Prostate gland (tissue), 2 donors: ENCODE data around the gene PSMF1. TPM values are rescaled to one million over a fixed set of nuclear protein-coding genes. Genes with fewer than 3 reads are reported as not detected.

Source experiments
- DNase-seq: peaks from one replicate; pipeline ENCODE4 v3.0.0-alpha.2; 2019; ENCODE audit warnings: low spot score
- H3K27ac ChIP-seq, 2 donors: fragments of 200-600 bp; sonication (generic); 2 replicates each; pipeline ENCODE4 v1.5.1; 2017 to 2019
- H3K27me3 ChIP-seq: fragments of 200-600 bp; sonication (generic); replicated peaks from 2 replicates; pipeline ENCODE4 v1.5.1; 2019; ENCODE audit not compliant: insufficient read depth
- H3K36me3 ChIP-seq, 2 donors: fragments of 200-600 bp; sonication (generic); 1 replicate in 1 of 2; 2 replicates in 1 of 2; pipeline versions ENCODE4 v1.5.1 to v1.8.1; 2017 to 2019
- H3K4me1 ChIP-seq: fragments of 200-600 bp; sonication (generic); replicated peaks from 2 replicates; pipeline ENCODE4 v1.5.1; 2019
- H3K4me3 ChIP-seq, 2 donors: fragments of 200-600 bp; sonication (generic); 2 replicates each; pipeline ENCODE4 v1.5.1; 2017 to 2019
- H3K9me3 ChIP-seq: fragments of 200-600 bp; sonication (generic); 2 replicates; pipeline ENCODE4 v1.5.1; 2017
- POLR2A ChIP-seq: fragments of 450-650 bp; IDR thresholded peaks from one replicate; pipeline ENCODE4 v1.6.1; 2016; ENCODE audit warnings: antibody characterized with exemption, mild to moderate bottlenecking
- POLR2AphosphoS5 ChIP-seq: sonication (generic); formaldehyde crosslinking; IDR thresholded peaks from one replicate; pipeline ENCODE4 v1.6.1; 2017; ENCODE audit warnings: antibody characterized with exemption
- WGBS: methylation state at CpG from one replicate; pipeline ENCODE4 v1.1.5; 2018; 5-methylcytosine and 5-hydroxymethylcytosine counted together
- intact Hi-C: fragments of 100-400 bp; cut with DNase I; formaldehyde crosslinking; loops from one replicate; pipeline ENCODE4 v1.14.2; 2022
- total RNA-seq, 2 donors: library from RNA; depleted of rRNA; stranded (reverse); fragments of >200 nt; gene quantifications; one replicate each; pipeline ENCODE4 v1.1.0, GENCODE V29; 2016
- TF ChIP-seq, protein P1 (sequence below), 4 experiments: fragments of 200-600 bp in 2 of 4; fragments of 450-650 bp in 2 of 4; sonication (generic) in 2 of 4; IDR thresholded peaks; 1 replicate in 3 of 4; 2 replicates in 1 of 4; pipeline ENCODE4 v1.5.1; 2016 to 2019; ENCODE audit warnings: antibody characterized with exemption in 4 of 4, mild to moderate bottlenecking in 2 of 4, moderate library complexity in 2 of 4

Gene PSMF1
- total RNA-seq, 2 donors from 2014 or later: 76.8 to 282 TPM

DNA sequence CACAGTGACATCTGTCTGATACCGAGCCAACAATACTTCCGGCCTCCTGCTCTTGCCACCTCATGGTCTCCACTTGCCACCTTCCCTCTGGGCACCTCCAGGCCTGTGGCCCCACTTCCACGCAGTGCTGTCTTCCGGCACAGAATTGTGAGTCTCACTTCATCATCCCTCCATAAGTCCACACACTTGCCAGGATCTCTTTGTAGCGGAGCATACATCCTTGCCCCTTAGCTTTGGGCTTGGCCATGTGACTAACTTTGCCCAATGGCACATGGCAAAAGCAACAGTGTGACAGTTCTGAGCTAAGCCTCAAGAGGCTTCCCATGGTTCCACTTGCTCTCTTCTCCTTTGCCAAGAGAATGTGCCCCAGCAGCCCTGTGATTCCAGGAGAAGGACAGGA, 80.3 kb downstream of the PSMF1 start:
- 86% methylated on average over 5 of the region's 5 CpGs for WGBS
- intact Hi-C loops: no loop called here
- no peak for DNase-seq
- Histone ChIP-seq H3K27ac (no peak overlapping the region), H3K27me3 (no peaks in the 10 kb centered on the region), H3K9me3 (no peaks in the 10 kb centered on the region), H3K36me3 (no peaks in the 10 kb centered on the region), H3K4me3 (no peak overlapping the region), H3K4me1 (no peaks in the 10 kb centered on the region)
- TF ChIP-seq POLR2A (no peak), POLR2AphosphoS5 (no peak)
- TF ChIP-seq, protein P1, sequence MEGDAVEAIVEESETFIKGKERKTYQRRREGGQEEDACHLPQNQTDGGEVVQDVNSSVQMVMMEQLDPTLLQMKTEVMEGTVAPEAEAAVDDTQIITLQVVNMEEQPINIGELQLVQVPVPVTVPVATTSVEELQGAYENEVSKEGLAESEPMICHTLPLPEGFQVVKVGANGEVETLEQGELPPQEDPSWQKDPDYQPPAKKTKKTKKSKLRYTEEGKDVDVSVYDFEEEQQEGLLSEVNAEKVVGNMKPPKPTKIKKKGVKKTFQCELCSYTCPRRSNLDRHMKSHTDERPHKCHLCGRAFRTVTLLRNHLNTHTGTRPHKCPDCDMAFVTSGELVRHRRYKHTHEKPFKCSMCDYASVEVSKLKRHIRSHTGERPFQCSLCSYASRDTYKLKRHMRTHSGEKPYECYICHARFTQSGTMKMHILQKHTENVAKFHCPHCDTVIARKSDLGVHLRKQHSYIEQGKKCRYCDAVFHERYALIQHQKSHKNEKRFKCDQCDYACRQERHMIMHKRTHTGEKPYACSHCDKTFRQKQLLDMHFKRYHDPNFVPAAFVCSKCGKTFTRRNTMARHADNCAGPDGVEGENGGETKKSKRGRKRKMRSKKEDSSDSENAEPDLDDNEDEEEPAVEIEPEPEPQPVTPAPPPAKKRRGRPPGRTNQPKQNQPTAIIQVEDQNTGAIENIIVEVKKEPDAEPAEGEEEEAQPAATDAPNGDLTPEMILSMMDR (IDR thresholded peaks at IDR 0.05): no peak

GRCh38 chr20:1199212-1199873, 80.9 kb downstream of the PSMF1 start:
- TF ChIP-seq POLR2A (no peak), POLR2AphosphoS5 (no peak)
- WGBS: 76% methylated on average over 7 of the region's 7 CpGs
- no peak overlapping the region for H3K27ac ChIP-seq
- H3K4me1 ChIP-seq: no peaks in the 10 kb centered on the region
- H3K36me3 ChIP-seq: no peaks in the 10 kb centered on the region
- intact Hi-C loops: no loop called here
- no peaks in the 10 kb centered on the region for H3K27me3 ChIP-seq
- DNase-seq: no peak
- no peak overlapping the region for H3K4me3 ChIP-seq
- H3K9me3 ChIP-seq: no peaks in the 10 kb centered on the region

DNA sequence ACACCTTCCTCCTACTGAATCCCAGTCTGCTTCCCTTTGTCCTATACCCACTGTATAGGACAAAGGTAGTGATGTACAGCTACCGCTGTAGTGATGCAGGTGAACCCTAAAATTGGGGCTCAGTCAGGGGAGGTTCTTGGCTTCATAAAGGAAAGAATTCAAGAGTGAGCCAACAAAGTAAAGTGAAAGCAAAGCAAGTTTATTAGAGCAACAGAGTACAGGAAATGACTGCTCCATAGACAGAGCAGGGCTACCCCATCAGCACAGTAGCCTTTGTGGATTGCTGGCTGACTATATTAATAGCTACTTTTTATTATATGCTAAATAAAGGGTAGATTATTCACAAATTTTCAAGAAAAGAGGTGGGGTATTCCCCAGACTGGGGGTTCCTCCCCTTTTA, 81.6 kb downstream of the PSMF1 start:
- H3K4me3 ChIP-seq: no peak overlapping the region
- DNase-seq: no peak
- H3K36me3 ChIP-seq: no peaks in the 10 kb centered on the region
- intact Hi-C loops: no loop called here
- H3K4me1 ChIP-seq: no peaks in the 10 kb centered on the region
- no peak overlapping the region for H3K27ac ChIP-seq
- no peaks in the 10 kb centered on the region for H3K9me3 ChIP-seq
- H3K27me3 ChIP-seq: no peaks in the 10 kb centered on the region
- 79% methylated on average over 1 of the region's 1 CpG for WGBS
- TF ChIP-seq, protein P1 (IDR thresholded peaks at IDR 0.05): no peak
- TF ChIP-seq POLR2AphosphoS5 (no peak), POLR2A (no peak)

- no peaks in the 10 kb centered on the region for H3K9me3 ChIP-seq
- H3K36me3 ChIP-seq: no peaks in the 10 kb centered on the region
- H3K27ac ChIP-seq: no peak within 1 kb of the TSS
- no peaks in the 10 kb centered on the region for H3K4me1 ChIP-seq
- intact Hi-C loops: no loop called here
- no peak for DNase-seq
- no peak within 1 kb of the TSS for H3K4me3 ChIP-seq
- 63% methylated on average over 5 of the region's 5 CpGs for WGBS
- TF ChIP-seq, protein P1 (IDR thresholded peaks at IDR 0.05): no peak
- TF ChIP-seq POLR2AphosphoS5: no peak
- no peak for TF ChIP-seq POLR2A
- no peaks in the 10 kb centered on the region for H3K27me3 ChIP-seq
These were observed 84.5 kb downstream of the PSMF1 start, which contains the start of gene C20orf202 for GRCh38 chr20:1202762-1203504. TSS of gene C20orf202 (plus strand) at chr20:1203454. CDS start at chr20:1203586, 132 bp downstream.

DNA sequence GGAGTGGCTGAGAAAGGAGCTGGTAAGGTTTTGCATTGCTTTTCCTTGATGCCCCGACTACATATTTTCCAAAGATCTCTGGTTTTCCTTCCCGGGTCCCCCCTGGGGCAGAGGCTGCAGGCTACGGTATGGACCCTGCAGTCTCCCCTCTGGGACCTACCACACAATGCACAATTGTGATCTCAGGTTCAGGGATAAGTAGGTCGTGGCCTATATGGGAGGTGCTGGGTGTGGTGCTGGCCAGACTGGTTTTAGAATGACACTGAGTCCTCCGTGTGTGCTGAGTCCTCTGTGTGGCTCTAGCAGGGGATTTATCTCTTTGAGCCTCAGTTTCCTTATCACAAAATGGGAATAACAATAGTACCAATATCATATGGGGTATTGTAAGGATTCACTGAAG, 85.2 kb downstream of the PSMF1 start:
- intact Hi-C loops: no loop called here
- TF ChIP-seq POLR2AphosphoS5 (no peak), POLR2A (no peak)
- TF ChIP-seq, protein P1 (IDR thresholded peaks at IDR 0.05): no peak
- no peaks in the 10 kb centered on the region for H3K36me3 ChIP-seq
- no peak overlapping the region for H3K4me3 ChIP-seq
- no peak overlapping the region for H3K27ac ChIP-seq
- no peak for DNase-seq
- no peaks in the 10 kb centered on the region for H3K9me3 ChIP-seq
- H3K4me1 ChIP-seq: no peaks in the 10 kb centered on the region
- no peaks in the 10 kb centered on the region for H3K27me3 ChIP-seq
- 67% methylated on average over 5 of the region's 5 CpGs for WGBS
